ENCODE data around the gene MEI1.
A peak's percentile ranks its signal among the peaks of the same experiment; 100 is the strongest.

MEI1 gene

GRCh38 chr22:41746567-41747400 lies 47.5 kb downstream of the MEI1 start:
- peak; percentile 73 for DNase-seq (ENCODE audit: low read depth)

- DNase-seq (ENCODE audit: low read depth), result no peak
Observed at GRCh38 chr22:41752011-41752970, 53.0 kb downstream of the MEI1 start.

GRCh38 chr22:41753984-41754383 lies 54.7 kb downstream of the MEI1 start:
- no peak for DNase-seq (ENCODE audit: low read depth)

GRCh38 chr22:41757502-41757901 lies 58.2 kb downstream of the MEI1 start:
- DNase-seq (ENCODE audit: low read depth), result no peak

GRCh38 chr22:41758231-41758630 lies 58.9 kb downstream of the MEI1 start:
- DNase-seq (ENCODE audit: low read depth), result no peak

- no peak for DNase-seq (ENCODE audit: low read depth)
Observed at GRCh38 chr22:41762980-41763779, 63.9 kb downstream of the MEI1 start.

- DNase-seq (ENCODE audit: low read depth), result no peak
Observed at GRCh38 chr22:41766476-41766875, 67.2 kb downstream of the MEI1 start.

GRCh38 chr22:41768430-41768829 lies 69.1 kb downstream of the MEI1 start:
- no peak for DNase-seq (ENCODE audit: low read depth)

GRCh38 chr22:41770715-41771468 lies 71.6 kb downstream of the MEI1 start:
- no peak for DNase-seq (ENCODE audit: low read depth)

GRCh38 chr22:41772198-41772597 lies 72.9 kb downstream of the MEI1 start:
- no peak for DNase-seq (ENCODE audit: low read depth)

- no peak for DNase-seq (ENCODE audit: low read depth)
Observed at GRCh38 chr22:41772645-41773044, 73.3 kb downstream of the MEI1 start.

GRCh38 chr22:41775338-41775737 lies 76.0 kb downstream of the MEI1 start:
- DNase-seq (ENCODE audit: low read depth), result no peak

- no peak for DNase-seq (ENCODE audit: low read depth)
Observed at GRCh38 chr22:41775976-41776375, 76.7 kb downstream of the MEI1 start.

GRCh38 chr22:41776381-41776780 lies 77.1 kb downstream of the MEI1 start:
- no peak for DNase-seq (ENCODE audit: low read depth)

- DNase-seq (ENCODE audit: low read depth), result peak; percentile 31
Observed at GRCh38 chr22:41777749-41778425, 78.6 kb downstream of the MEI1 start.

GRCh38 chr22:41779929-41780505 lies 80.7 kb downstream of the MEI1 start:
- DNase-seq (ENCODE audit: low read depth), result no peak

GRCh38 chr22:41780746-41781505 lies 81.6 kb downstream of the MEI1 start:
- DNase-seq (ENCODE audit: low read depth), result no peak

- DNase-seq (ENCODE audit: low read depth), result no peak
Observed at GRCh38 chr22:41781507-41781906, 82.2 kb downstream of the MEI1 start.

- no peak for DNase-seq (ENCODE audit: low read depth)
Observed at GRCh38 chr22:41782316-41782715, 83.0 kb downstream of the MEI1 start.

GRCh38 chr22:41782751-41783150 lies 83.4 kb downstream of the MEI1 start:
- no peak for DNase-seq (ENCODE audit: low read depth)
